CD14-positive monocyte (primary cell): Measurements from ENCODE around the gene MDN1. TPM values are rescaled to one million over a fixed set of nuclear protein-coding genes. Genes with fewer than 3 reads are reported as not detected.

Experiments
- DNase-seq, 3 donors: peaks; one replicate each; pipeline ENCODE4 v3.0.0-alpha.2; 2011 to 2022
- H2AFZ ChIP-seq: 2 replicates; pipeline ENCODE4 v1.6.0; 2012; ENCODE audit warnings: mild to moderate bottlenecking, low read depth, low read length, inconsistent platforms; ENCODE audit not compliant: insufficient read depth, poor library complexity, severe bottlenecking
- H3K27ac ChIP-seq, 2 donors: 1 replicate in 1 of 2; 2 replicates in 1 of 2; pipeline ENCODE4 v1.5.1; 2012 to 2013; ENCODE audit warnings: low read length in 2 of 2, control low read depth in 1 of 2, inconsistent platforms in 1 of 2, low read depth in 1 of 2, mild to moderate bottlenecking in 1 of 2
- H3K27me3 ChIP-seq, 2 donors: one replicate each; pipeline versions ENCODE4 v1.6.0 to v1.6.1; 2011 to 2013; ENCODE audit warnings: low read length in 2 of 2; ENCODE audit not compliant: control insufficient read depth in 2 of 2, insufficient read depth in 2 of 2
- H3K36me3 ChIP-seq, 2 donors: replicated peaks in 1 of 2; 1 replicate in 1 of 2; 2 replicates in 1 of 2; pipeline versions ENCODE4 v1.5.1 to v1.6.1; 2012 to 2013; ENCODE audit warnings: low read length in 2 of 2, control low read depth in 1 of 2, inconsistent platforms in 1 of 2, mild to moderate bottlenecking in 1 of 2; ENCODE audit not compliant: insufficient read depth in 2 of 2, control insufficient read depth in 1 of 2
- H3K4me1 ChIP-seq, 2 donors: 1 replicate in 1 of 2; 2 replicates in 1 of 2; pipeline versions ENCODE4 v1.5.1 to v1.6.1; 2012 to 2013; ENCODE audit warnings: low read length in 2 of 2, control low read depth in 1 of 2, inconsistent platforms in 1 of 2, mild to moderate bottlenecking in 1 of 2, moderate library complexity in 1 of 2; ENCODE audit not compliant: insufficient read depth in 2 of 2, control insufficient read depth in 1 of 2
- H3K4me2 ChIP-seq: replicated peaks from 2 replicates; pipeline ENCODE3; 2012; ENCODE audit warnings: low read length, moderate library complexity, mild to moderate bottlenecking; ENCODE audit not compliant: poor library complexity, severe bottlenecking; ENCODE audit errors: extremely low read depth
- H3K4me3 ChIP-seq, 3 experiments: fragments of 200-600 bp in 1 of 3; sonication (generic) in 1 of 3; replicated peaks in 1 of 3; 1 replicate in 2 of 3; 2 replicates in 1 of 3; pipeline ENCODE4 v1.5.1; 2011 to 2013; ENCODE audit warnings: low read length in 3 of 3, mild to moderate bottlenecking in 3 of 3, control low read depth in 2 of 3, low read depth in 2 of 3, inconsistent platforms in 1 of 3, moderate library complexity in 1 of 3
- H3K79me2 ChIP-seq: 2 replicates; pipeline ENCODE4 v1.6.0; 2012; ENCODE audit warnings: mild to moderate bottlenecking, control low read depth, inconsistent platforms, low read length, moderate library complexity; ENCODE audit not compliant: insufficient read depth
- H3K9ac ChIP-seq: 2 replicates; pipeline ENCODE4 v1.6.0; 2017; ENCODE audit warnings: low read length, mild to moderate bottlenecking; ENCODE audit not compliant: insufficient read depth, poor library complexity, severe bottlenecking
- H3K9me3 ChIP-seq, 2 donors: replicated peaks in 1 of 2; 1 replicate in 1 of 2; 2 replicates in 1 of 2; pipeline versions ENCODE4 v1.5.1 to v1.6.1; 2012 to 2013; ENCODE audit warnings: low read length in 2 of 2, control low read depth in 1 of 2; ENCODE audit not compliant: control insufficient read depth in 1 of 2, insufficient read depth in 1 of 2
- H4K20me1 ChIP-seq: 2 replicates; pipeline ENCODE4 v1.6.0; 2012; ENCODE audit warnings: mild to moderate bottlenecking, low read length, control low read depth, moderate library complexity; ENCODE audit not compliant: insufficient read depth
- H3K27ac Mint-ChIP-seq, 7 donors: one replicate each; pipeline ENCODE4 v1.8.0; 2020; ENCODE audit warnings: mild to moderate bottlenecking in 7 of 7, mixed read lengths in 7 of 7, moderate library complexity in 6 of 7, inconsistent platforms in 2 of 7
- H3K27me3 Mint-ChIP-seq, 3 donors: one replicate each; pipeline ENCODE4 v1.8.0; 2021 to 2022; ENCODE audit warnings: low read depth in 3 of 3, mild to moderate bottlenecking in 3 of 3, mixed read lengths in 3 of 3, moderate library complexity in 3 of 3, inconsistent platforms in 1 of 3
- H3K36me3 Mint-ChIP-seq, 2 donors: one replicate each; pipeline ENCODE4 v1.8.0; 2020; ENCODE audit warnings: mixed read lengths in 2 of 2, inconsistent platforms in 1 of 2, mild to moderate bottlenecking in 1 of 2
- H3K4me1 Mint-ChIP-seq: one replicate; pipeline ENCODE4 v1.8.0; 2020; ENCODE audit warnings: mild to moderate bottlenecking, mixed read lengths
- H3K4me3 Mint-ChIP-seq, 2 donors: one replicate each; pipeline ENCODE4 v1.8.0; 2020; ENCODE audit warnings: mild to moderate bottlenecking in 2 of 2, mixed read lengths in 2 of 2, moderate library complexity in 1 of 2
- H3K9me3 Mint-ChIP-seq, 7 donors: one replicate each; pipeline ENCODE4 v1.8.0; 2020 to 2022; ENCODE audit warnings: mixed read lengths in 7 of 7, mild to moderate bottlenecking in 6 of 7, moderate library complexity in 6 of 7, inconsistent platforms in 2 of 7
- WGBS: methylation state at CpG from one replicate; pipeline ENCODE4 v1.1.5; 2013; ENCODE audit warnings: missing lambda C conversion rate; ENCODE audit not compliant: insufficient coverage; 5-methylcytosine and 5-hydroxymethylcytosine counted together
- intact Hi-C, 2 donors: fragments of 100-400 bp; cut with micrococcal nuclease; formaldehyde crosslinking; loops; one replicate each; pipeline versions ENCODE4 v1.15.0 to v1.15.1; 2023
- polyA plus RNA-seq, 3 donors: library from polyadenylated mRNA; depleted of rRNA in 1 of 3; unstranded in 2 of 3; stranded (reverse) in 1 of 3; fragments of 300-500 nt in 2 of 3; fragments of >200 nt in 1 of 3; fragmentation: Illumina TruSeq in 2 of 3; gene quantifications; 1 replicate in 2 of 3; 2 replicates in 1 of 3; pipeline ENCODE4 v1.2.3, GENCODE V29; 2012 to 2021
- TF ChIP-seq, protein P1 (sequence below): fragments of 200-600 bp; IDR thresholded peaks from one replicate; pipeline ENCODE4 v1.8.0; 2022; ENCODE audit warnings: antibody characterized with exemption, mild to moderate bottlenecking

The MDN1 gene
- polyA plus RNA-seq, 3 donors, result 0.61 to 6.6 (median 1.8) TPM

DNA sequence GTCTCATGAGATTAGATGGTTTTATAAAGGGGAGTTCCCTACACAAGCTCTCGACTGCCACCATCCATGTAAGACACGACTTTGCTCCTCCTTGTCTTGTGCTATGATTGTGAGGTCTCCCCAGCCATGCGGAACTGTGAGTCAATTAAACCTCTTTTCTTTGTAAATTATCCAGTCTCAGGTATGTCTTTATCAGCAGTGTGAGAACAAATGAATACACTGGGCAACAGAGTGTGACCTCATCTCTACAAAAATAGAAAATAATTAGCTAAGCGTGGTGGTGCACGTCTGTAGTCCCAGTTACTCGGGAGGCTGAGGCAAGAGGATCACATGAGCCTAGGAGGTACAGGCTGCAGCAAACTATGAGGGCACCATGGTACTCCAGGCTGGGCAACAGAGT is 51.3 kb downstream of the MDN1 start:
- no peaks in the 10 kb centered on the region for H3K9me3 Mint-ChIP-seq
- TF ChIP-seq, protein P1, sequence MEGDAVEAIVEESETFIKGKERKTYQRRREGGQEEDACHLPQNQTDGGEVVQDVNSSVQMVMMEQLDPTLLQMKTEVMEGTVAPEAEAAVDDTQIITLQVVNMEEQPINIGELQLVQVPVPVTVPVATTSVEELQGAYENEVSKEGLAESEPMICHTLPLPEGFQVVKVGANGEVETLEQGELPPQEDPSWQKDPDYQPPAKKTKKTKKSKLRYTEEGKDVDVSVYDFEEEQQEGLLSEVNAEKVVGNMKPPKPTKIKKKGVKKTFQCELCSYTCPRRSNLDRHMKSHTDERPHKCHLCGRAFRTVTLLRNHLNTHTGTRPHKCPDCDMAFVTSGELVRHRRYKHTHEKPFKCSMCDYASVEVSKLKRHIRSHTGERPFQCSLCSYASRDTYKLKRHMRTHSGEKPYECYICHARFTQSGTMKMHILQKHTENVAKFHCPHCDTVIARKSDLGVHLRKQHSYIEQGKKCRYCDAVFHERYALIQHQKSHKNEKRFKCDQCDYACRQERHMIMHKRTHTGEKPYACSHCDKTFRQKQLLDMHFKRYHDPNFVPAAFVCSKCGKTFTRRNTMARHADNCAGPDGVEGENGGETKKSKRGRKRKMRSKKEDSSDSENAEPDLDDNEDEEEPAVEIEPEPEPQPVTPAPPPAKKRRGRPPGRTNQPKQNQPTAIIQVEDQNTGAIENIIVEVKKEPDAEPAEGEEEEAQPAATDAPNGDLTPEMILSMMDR, result no peak
- Histone ChIP-seq H3K4me1 (no peaks in the 10 kb centered on the region), H3K79me2 (no peaks in the 10 kb centered on the region), H3K36me3 (peaks cover 33 to 61% of the 10 kb centered on the region in 2 donors), H3K27ac (no peak overlapping the region), H3K4me2 (no peak overlapping the region), H2AFZ (no peak overlapping the region), H3K9me3 (no peaks in the 10 kb centered on the region), H3K9ac (no peak overlapping the region), H4K20me1 (no peaks in the 10 kb centered on the region), H3K4me3 (no peak overlapping the region), H3K27me3 (no peaks in the 10 kb centered on the region)
- no peaks in the 10 kb centered on the region for H3K4me1 Mint-ChIP-seq
- no peak overlapping the region for H3K27ac Mint-ChIP-seq
- no peak overlapping the region for H3K4me3 Mint-ChIP-seq
- no CpG with 5 or more reads among the region's 6 CpGs for WGBS
- no peaks in the 10 kb centered on the region for H3K27me3 Mint-ChIP-seq
- no peak for DNase-seq
- peaks cover 51 to 66% of the 10 kb centered on the region in 2 donors for H3K36me3 Mint-ChIP-seq
- intact Hi-C loops, result no loop called here

DNA sequence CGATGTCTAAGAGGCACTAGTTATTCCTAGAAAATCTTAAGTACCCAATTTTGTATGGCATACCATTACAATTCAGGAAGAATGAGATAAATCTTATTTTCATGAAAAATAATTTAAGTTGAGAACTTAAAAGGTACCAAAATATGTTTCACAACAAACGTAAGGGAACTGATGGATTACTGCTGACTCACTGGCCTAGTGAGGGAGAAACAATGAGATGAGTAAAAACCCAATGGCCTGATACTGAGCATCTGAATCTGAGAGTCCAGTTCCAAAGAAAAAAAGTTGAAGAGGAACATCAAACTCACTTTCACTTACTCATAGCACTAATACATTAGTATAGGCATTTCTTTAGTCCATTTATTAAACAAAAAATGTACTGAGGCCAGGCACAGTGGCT is 56.0 kb downstream of the MDN1 start:
- Mint-ChIP-seq H3K9me3 (no peaks in the 10 kb centered on the region), H3K4me1 (no peaks in the 10 kb centered on the region), H3K27ac (no peak overlapping the region), H3K27me3 (no peaks in the 10 kb centered on the region), H3K36me3 (peaks cover 38 to 44% of the 10 kb centered on the region in 2 donors), H3K4me3 (no peak overlapping the region)
- Histone ChIP-seq H3K27ac (no peak overlapping the region), H3K9ac (no peak overlapping the region), H3K27me3 (no peaks in the 10 kb centered on the region), H3K4me3 (no peak overlapping the region), H2AFZ (no peak overlapping the region), H3K4me1 (no peaks in the 10 kb centered on the region), H3K36me3 (peaks cover 20 to 38% of the 10 kb centered on the region in 2 donors), H3K79me2 (no peaks in the 10 kb centered on the region), H3K9me3 (no peaks in the 10 kb centered on the region), H3K4me2 (no peak overlapping the region), H4K20me1 (no peaks in the 10 kb centered on the region)
- TF ChIP-seq, protein P1, result no peak
- no CpG with 5 or more reads among the region's 2 CpGs for WGBS
- no peak for DNase-seq
- intact Hi-C loops, result no loop called here
